HEK293 (cell line): Measurements from ENCODE around the gene MMP23B.

Experiments
- TRIM28 ChIP-seq: IDR thresholded peaks from 2 replicates; pipeline ENCODE4 v1.6.1; 2011; ENCODE audit warnings: low read length, control low read depth, borderline replicate concordance
- ZNF10 ChIP-seq: fragments of 450-650 bp; formaldehyde crosslinking; IDR thresholded peaks from 2 replicates; pipeline ENCODE4 v1.5.1; 2017; ENCODE audit warnings: missing biosample characterization, missing genetic modification characterization
- ZNF148 ChIP-seq: fragments of 450-650 bp; formaldehyde crosslinking; IDR thresholded peaks from 2 replicates; pipeline ENCODE4 v1.5.0; 2017; ENCODE audit warnings: missing biosample characterization, missing genetic modification characterization, borderline replicate concordance
- ZNF214 ChIP-seq: fragments of 450-650 bp; formaldehyde crosslinking; IDR thresholded peaks from 2 replicates; pipeline ENCODE4 v1.5.1; 2017; ENCODE audit warnings: missing biosample characterization, mild to moderate bottlenecking, missing genetic modification characterization, borderline replicate concordance
- ZNF791 ChIP-seq: fragments of 450-650 bp; formaldehyde crosslinking; IDR thresholded peaks from 2 replicates; pipeline ENCODE4 v1.5.1; 2016; ENCODE audit warnings: missing biosample characterization, missing genetic modification characterization
- TF ChIP-seq, protein P1 (sequence below): fragments of 450-650 bp; formaldehyde crosslinking; IDR thresholded peaks from 2 replicates; pipeline ENCODE4 v1.5.1; 2016; ENCODE audit warnings: missing biosample characterization, missing genetic modification characterization

- TF ChIP-seq, protein P1, sequence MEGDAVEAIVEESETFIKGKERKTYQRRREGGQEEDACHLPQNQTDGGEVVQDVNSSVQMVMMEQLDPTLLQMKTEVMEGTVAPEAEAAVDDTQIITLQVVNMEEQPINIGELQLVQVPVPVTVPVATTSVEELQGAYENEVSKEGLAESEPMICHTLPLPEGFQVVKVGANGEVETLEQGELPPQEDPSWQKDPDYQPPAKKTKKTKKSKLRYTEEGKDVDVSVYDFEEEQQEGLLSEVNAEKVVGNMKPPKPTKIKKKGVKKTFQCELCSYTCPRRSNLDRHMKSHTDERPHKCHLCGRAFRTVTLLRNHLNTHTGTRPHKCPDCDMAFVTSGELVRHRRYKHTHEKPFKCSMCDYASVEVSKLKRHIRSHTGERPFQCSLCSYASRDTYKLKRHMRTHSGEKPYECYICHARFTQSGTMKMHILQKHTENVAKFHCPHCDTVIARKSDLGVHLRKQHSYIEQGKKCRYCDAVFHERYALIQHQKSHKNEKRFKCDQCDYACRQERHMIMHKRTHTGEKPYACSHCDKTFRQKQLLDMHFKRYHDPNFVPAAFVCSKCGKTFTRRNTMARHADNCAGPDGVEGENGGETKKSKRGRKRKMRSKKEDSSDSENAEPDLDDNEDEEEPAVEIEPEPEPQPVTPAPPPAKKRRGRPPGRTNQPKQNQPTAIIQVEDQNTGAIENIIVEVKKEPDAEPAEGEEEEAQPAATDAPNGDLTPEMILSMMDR (tag by site-specific recombination), result no peak
- TF ChIP-seq ZNF148, result no peak
- no peak for TF ChIP-seq ZNF214
- no peak for TF ChIP-seq ZNF791
- no peak for TF ChIP-seq ZNF10 (tag by site-specific recombination)
- no peak for TF ChIP-seq TRIM28
Measured at GRCh38 chr1:1670866-1671265, 38.9 kb downstream of the MMP23B start.
